Neural progenitor cell (in vitro differentiated cells): ENCODE results near the gene TRPM6. TPM values are rescaled to one million over a fixed set of nuclear protein-coding genes. Genes with fewer than 3 reads are reported as not detected.
A peak's percentile ranks its signal among the peaks of the same experiment; 100 is the strongest.

Source experiments
- DNase-seq: peaks from one replicate; pipeline ENCODE4 v3.0.0-alpha.2; 2016; ENCODE audit warnings: low spot score
- H2AFZ ChIP-seq: fragments of 200-600 bp; sonication (generic); replicated peaks from 2 replicates; pipeline ENCODE4 v1.6.1; 2016; ENCODE audit warnings: antibody characterized with exemption
- H3F3A ChIP-seq: fragments of 200-600 bp; sonication (generic); 2 replicates; pipeline ENCODE4 v1.6.1; 2016; ENCODE audit warnings: antibody characterized with exemption, low read depth
- H3K27ac ChIP-seq: fragments of 200-600 bp; sonication (generic); 2 replicates; pipeline ENCODE4 v1.5.1; 2016; ENCODE audit warnings: mild to moderate bottlenecking
- H3K27me3 ChIP-seq: fragments of 200-600 bp; sonication (generic); 2 replicates; pipeline ENCODE4 v1.6.1; 2016; ENCODE audit warnings: mild to moderate bottlenecking, moderate library complexity
- H3K36me3 ChIP-seq: fragments of 200-600 bp; sonication (generic); 2 replicates; pipeline ENCODE4 v1.5.1; 2016
- H3K4me1 ChIP-seq: fragments of 200-600 bp; sonication (generic); 2 replicates; pipeline ENCODE4 v1.6.1; 2016; ENCODE audit warnings: mixed run types
- H3K4me2 ChIP-seq: fragments of 200-600 bp; sonication (generic); 2 replicates; pipeline ENCODE4 v1.6.1; 2016
- H3K4me3 ChIP-seq: fragments of 200-600 bp; sonication (generic); 2 replicates; pipeline ENCODE4 v1.5.1; 2016
- H3K79me2 ChIP-seq: fragments of 200-600 bp; sonication (generic); 2 replicates; pipeline ENCODE4 v1.6.1; 2016; ENCODE audit warnings: low read depth
- H3K9ac ChIP-seq: fragments of 200-600 bp; sonication (generic); 2 replicates; pipeline ENCODE4 v1.6.1; 2016
- H3K9me3 ChIP-seq: fragments of 200-600 bp; sonication (generic); 2 replicates; pipeline ENCODE4 v1.5.1; 2016; ENCODE audit warnings: low read depth
- H4K20me1 ChIP-seq: fragments of 200-600 bp; sonication (generic); 2 replicates; pipeline ENCODE4 v1.6.1; 2016; ENCODE audit warnings: low read depth
- H3K27ac Mint-ChIP-seq: 3 replicates; pipeline ENCODE4 v1.8.0; 2021; ENCODE audit warnings: mixed read lengths
- H3K27me3 Mint-ChIP-seq: 2 replicates; pipeline ENCODE4 v1.8.0; 2022; ENCODE audit warnings: low read depth, mild to moderate bottlenecking, inconsistent platforms, moderate library complexity, mixed read lengths; ENCODE audit not compliant: insufficient read depth
- H3K36me3 Mint-ChIP-seq: 3 replicates; pipeline ENCODE4 v1.8.0; 2021; ENCODE audit warnings: mixed read lengths
- H3K4me1 Mint-ChIP-seq: 3 replicates; pipeline ENCODE4 v1.8.0; 2021; ENCODE audit warnings: mixed read lengths
- H3K4me3 Mint-ChIP-seq: 3 replicates; pipeline ENCODE4 v1.8.0; 2021; ENCODE audit warnings: mild to moderate bottlenecking, moderate library complexity, mixed read lengths
- H3K9me3 Mint-ChIP-seq: 3 replicates; pipeline ENCODE4 v1.8.0; 2020; ENCODE audit warnings: mixed read lengths
- CTCF ChIP-seq: fragments of 200-600 bp; sonication (generic); IDR thresholded peaks from 2 replicates; pipeline ENCODE4 v1.5.1; 2017; ENCODE audit warnings: antibody characterized with exemption, mild to moderate bottlenecking
- EZH2 ChIP-seq: fragments of 200-600 bp; sonication (generic); IDR thresholded peaks from 2 replicates; pipeline ENCODE4 v1.6.1; 2017; ENCODE audit warnings: antibody characterized with exemption, mild to moderate bottlenecking, moderate library complexity
- EZH2phosphoT487 ChIP-seq: fragments of 200-600 bp; sonication (generic); IDR thresholded peaks from 2 replicates; pipeline ENCODE4 v1.6.1; 2017; ENCODE audit warnings: antibody characterized with exemption
- total RNA-seq: library from RNA; depleted of rRNA; stranded (reverse); fragments of >200 nt; gene quantifications from 2 replicates; pipeline ENCODE4 v1.2.3, GENCODE V29; 2015; ENCODE audit warnings: low replicate concordance

The TRPM6 gene
- total RNA-seq, 1 donor from 2014 or later: not detected

GRCh38 chr9:74742792-74743730 is 144.7 kb downstream of the TRPM6 start:
- H3K4me1 Mint-ChIP-seq: peaks cover 5% of the 10 kb centered on the region

DNA sequence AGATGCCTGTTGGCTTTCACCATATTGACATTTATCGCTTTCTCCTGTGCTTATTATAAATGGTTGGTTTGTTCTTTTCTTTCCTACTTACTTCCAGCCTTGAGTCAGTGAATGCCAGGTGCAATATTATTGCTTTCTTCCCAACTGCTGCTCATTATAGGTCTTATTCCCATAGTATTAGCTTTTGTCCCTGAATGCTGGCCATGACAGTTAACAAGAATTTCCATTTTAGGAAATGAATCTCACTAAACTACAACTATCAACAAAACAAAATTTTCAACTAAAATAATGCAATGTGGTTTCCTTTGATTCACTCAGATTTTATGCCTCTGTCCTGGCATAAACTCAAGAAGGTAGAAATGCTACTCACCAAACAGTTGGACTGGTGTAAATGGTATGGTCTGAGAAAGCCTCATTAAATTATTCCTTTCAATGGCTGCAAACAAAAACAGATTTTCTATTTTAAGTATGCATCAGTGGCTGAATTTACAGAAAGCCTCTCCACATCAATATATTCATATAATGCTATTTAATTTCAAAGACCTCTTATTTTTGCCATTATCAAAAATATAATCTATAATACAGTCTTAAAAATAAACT is 145.4 kb downstream of the TRPM6 start:
- H3K4me2 ChIP-seq: no peak overlapping the region
- H3K9me3 ChIP-seq: no peaks in the 10 kb centered on the region
- H3K27ac ChIP-seq: no peak overlapping the region
- H3K36me3 Mint-ChIP-seq: no peaks in the 10 kb centered on the region
- TF ChIP-seq EZH2: no peak
- no peaks in the 10 kb centered on the region for H3K27me3 Mint-ChIP-seq
- H3K27me3 ChIP-seq: no peaks in the 10 kb centered on the region
- DNase-seq: no peak
- peaks cover 8% of the 10 kb centered on the region for H3K4me1 ChIP-seq
- no peaks in the 10 kb centered on the region for H3K9me3 Mint-ChIP-seq
- H3K4me3 Mint-ChIP-seq: no peak overlapping the region
- H3K9ac ChIP-seq: no peak overlapping the region
- no peak overlapping the region for H3K27ac Mint-ChIP-seq
- peaks cover 5% of the 10 kb centered on the region for H3K4me1 Mint-ChIP-seq
- H3F3A ChIP-seq: no peaks in the 10 kb centered on the region
- H3K36me3 ChIP-seq: no peaks in the 10 kb centered on the region
- no peaks in the 10 kb centered on the region for H3K79me2 ChIP-seq
- H3K4me3 ChIP-seq: no peak overlapping the region
- H2AFZ ChIP-seq: no peak overlapping the region
- H4K20me1 ChIP-seq: no peaks in the 10 kb centered on the region

More at GRCh38 chr9:74742792-74743730, 144.7 kb downstream of the TRPM6 start:
- Histone ChIP-seq H3K27me3 (no peaks in the 10 kb centered on the region), H3K4me3 (no peak overlapping the region), H3K36me3 (no peaks in the 10 kb centered on the region), H3K9me3 (no peaks in the 10 kb centered on the region), H3K27ac (no peak overlapping the region), H2AFZ (no peak overlapping the region), H3K79me2 (no peaks in the 10 kb centered on the region), H3F3A (no peaks in the 10 kb centered on the region), H3K4me1 (peaks cover 8% of the 10 kb centered on the region), H3K9ac (no peak overlapping the region), H4K20me1 (no peaks in the 10 kb centered on the region), H3K4me2 (no peak overlapping the region)
- Mint-ChIP-seq H3K36me3 (no peaks in the 10 kb centered on the region), H3K27me3 (no peaks in the 10 kb centered on the region), H3K27ac (no peak overlapping the region), H3K9me3 (no peaks in the 10 kb centered on the region), H3K4me3 (no peak overlapping the region)
- DNase-seq: peak; percentile 61
- TF ChIP-seq EZH2phosphoT487 (no peak), CTCF (peak; percentile 96)

GRCh38 chr9:74736646-74737045 is 151.1 kb downstream of the TRPM6 start:
- H3K27ac Mint-ChIP-seq: no peak overlapping the region
- H3K9ac ChIP-seq: no peak overlapping the region
- no peaks in the 10 kb centered on the region for H3K27me3 Mint-ChIP-seq
- H3K4me2 ChIP-seq: no peak overlapping the region
- peaks cover 9% of the 10 kb centered on the region for H3F3A ChIP-seq
- H3K4me3 Mint-ChIP-seq: no peak overlapping the region
- H3K9me3 ChIP-seq: no peaks in the 10 kb centered on the region
- H3K4me1 ChIP-seq: peaks cover 19% of the 10 kb centered on the region
- H3K4me1 Mint-ChIP-seq: peaks cover 13% of the 10 kb centered on the region
- H2AFZ ChIP-seq: no peak overlapping the region
- DNase-seq: no peak
- H3K36me3 Mint-ChIP-seq: no peaks in the 10 kb centered on the region
- TF ChIP-seq CTCF: no peak
- no peak for TF ChIP-seq EZH2
- TF ChIP-seq EZH2phosphoT487: no peak
- no peaks in the 10 kb centered on the region for H4K20me1 ChIP-seq
- no peaks in the 10 kb centered on the region for H3K9me3 Mint-ChIP-seq
- H3K79me2 ChIP-seq: no peaks in the 10 kb centered on the region
- H3K27ac ChIP-seq: no peak overlapping the region
- no peaks in the 10 kb centered on the region for H3K27me3 ChIP-seq
- no peaks in the 10 kb centered on the region for H3K36me3 ChIP-seq
- H3K4me3 ChIP-seq: no peak overlapping the region

DNA sequence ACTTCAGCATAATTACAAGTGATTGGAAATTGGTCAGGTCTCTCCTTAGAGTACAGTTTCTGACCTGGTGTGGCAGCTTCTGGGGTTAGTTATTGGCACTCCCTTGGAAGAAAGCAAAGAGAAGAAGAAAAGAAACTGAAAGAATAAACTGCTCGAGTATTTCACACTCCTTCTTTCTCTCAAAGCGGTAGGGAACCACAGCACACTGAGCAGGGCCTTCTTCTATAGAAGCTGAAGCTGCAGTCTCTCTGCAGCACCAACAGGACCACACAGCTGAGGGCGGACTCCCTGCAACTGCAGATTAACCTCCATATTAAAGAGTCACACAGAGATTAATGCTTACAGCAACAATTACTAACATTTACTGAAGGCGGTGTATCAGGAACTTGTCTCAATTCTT is 152.0 kb downstream of the TRPM6 start:
- Histone ChIP-seq H3K36me3 (no peaks in the 10 kb centered on the region), H3K4me3 (peak overlapping the region; percentile 3), H3K4me1 (peaks cover 19% of the 10 kb centered on the region), H2AFZ (peak overlapping the region; percentile 99), H3F3A (peaks cover 9% of the 10 kb centered on the region), H4K20me1 (no peaks in the 10 kb centered on the region), H3K27ac (peak overlapping the region; percentile 82), H3K27me3 (no peaks in the 10 kb centered on the region), H3K9ac (no peak overlapping the region), H3K4me2 (peak overlapping the region; percentile 53), H3K79me2 (no peaks in the 10 kb centered on the region), H3K9me3 (no peaks in the 10 kb centered on the region)
- H3K4me3 Mint-ChIP-seq: no peak overlapping the region
- TF ChIP-seq EZH2 (no peak), CTCF (no peak), EZH2phosphoT487 (no peak)
- H3K36me3 Mint-ChIP-seq: no peaks in the 10 kb centered on the region
- peak; percentile 33 for DNase-seq
- H3K9me3 Mint-ChIP-seq: no peaks in the 10 kb centered on the region
- peak overlapping the region; percentile 43 for H3K27ac Mint-ChIP-seq
- peaks cover 13% of the 10 kb centered on the region for H3K4me1 Mint-ChIP-seq
- no peaks in the 10 kb centered on the region for H3K27me3 Mint-ChIP-seq
